Measurements from ENCODE around the gene RUFY2.

DNA sequence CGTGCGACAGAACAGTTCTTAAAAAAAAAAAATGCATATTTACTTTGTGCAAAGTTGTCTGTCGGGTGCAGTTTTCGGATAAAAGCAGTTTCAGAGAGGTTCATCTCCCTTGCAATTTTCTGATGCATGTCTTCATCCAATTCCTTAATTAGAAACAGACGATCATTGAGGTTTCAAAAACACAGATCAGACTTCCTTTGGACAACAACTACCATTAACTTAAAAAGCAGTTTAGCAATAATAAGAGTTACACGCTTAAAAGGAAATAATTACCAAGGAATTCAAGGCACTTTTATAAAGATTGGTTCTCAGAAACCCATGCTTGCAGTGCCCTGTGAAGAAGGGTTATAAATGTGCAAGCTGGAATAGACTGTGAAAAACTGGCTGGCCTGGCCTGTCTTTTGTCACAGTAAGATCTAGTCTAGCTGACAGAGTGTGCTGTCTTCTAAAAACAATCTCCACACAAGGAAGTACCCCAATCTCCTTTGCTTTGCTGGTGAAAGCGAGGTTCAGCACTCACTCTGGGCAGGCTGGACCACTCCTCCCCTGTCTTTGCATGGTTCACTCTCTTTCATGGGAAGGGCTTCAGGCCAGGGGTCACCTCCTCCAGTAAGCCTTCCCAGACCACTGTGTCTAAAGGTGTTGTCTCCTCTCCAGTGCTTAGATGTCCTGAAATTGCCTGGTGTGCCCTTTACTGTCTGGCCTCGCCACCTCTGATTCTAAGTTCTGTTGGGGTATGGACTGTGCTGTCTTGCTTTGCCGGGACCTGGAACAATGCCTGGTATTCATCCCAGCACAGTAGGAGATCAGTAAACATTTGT is 110.0 kb downstream of the RUFY2 start:
- TF ChIP-seq, protein P1, sequence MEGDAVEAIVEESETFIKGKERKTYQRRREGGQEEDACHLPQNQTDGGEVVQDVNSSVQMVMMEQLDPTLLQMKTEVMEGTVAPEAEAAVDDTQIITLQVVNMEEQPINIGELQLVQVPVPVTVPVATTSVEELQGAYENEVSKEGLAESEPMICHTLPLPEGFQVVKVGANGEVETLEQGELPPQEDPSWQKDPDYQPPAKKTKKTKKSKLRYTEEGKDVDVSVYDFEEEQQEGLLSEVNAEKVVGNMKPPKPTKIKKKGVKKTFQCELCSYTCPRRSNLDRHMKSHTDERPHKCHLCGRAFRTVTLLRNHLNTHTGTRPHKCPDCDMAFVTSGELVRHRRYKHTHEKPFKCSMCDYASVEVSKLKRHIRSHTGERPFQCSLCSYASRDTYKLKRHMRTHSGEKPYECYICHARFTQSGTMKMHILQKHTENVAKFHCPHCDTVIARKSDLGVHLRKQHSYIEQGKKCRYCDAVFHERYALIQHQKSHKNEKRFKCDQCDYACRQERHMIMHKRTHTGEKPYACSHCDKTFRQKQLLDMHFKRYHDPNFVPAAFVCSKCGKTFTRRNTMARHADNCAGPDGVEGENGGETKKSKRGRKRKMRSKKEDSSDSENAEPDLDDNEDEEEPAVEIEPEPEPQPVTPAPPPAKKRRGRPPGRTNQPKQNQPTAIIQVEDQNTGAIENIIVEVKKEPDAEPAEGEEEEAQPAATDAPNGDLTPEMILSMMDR (conservative IDR thresholded peaks at IDR 0.05; ENCODE audit: low read depth in 2 of 2) = no peak
- no peak for TF ChIP-seq NANOG (IDR thresholded peaks at IDR 0.05; ENCODE audit: borderline replicate concordance)
- TF ChIP-seq EZH2 (IDR thresholded peaks at IDR 0.05; ENCODE audit: low read depth, unreplicated experiment) = no peak
- TF ChIP-seq POLR2AphosphoS5 (IDR thresholded peaks at IDR 0.05; ENCODE audit: low read depth) = no peak
- TF ChIP-seq JUNB (IDR thresholded peaks at IDR 0.05; ENCODE audit: unreplicated experiment) = no peak
- TF ChIP-seq, protein P2, sequence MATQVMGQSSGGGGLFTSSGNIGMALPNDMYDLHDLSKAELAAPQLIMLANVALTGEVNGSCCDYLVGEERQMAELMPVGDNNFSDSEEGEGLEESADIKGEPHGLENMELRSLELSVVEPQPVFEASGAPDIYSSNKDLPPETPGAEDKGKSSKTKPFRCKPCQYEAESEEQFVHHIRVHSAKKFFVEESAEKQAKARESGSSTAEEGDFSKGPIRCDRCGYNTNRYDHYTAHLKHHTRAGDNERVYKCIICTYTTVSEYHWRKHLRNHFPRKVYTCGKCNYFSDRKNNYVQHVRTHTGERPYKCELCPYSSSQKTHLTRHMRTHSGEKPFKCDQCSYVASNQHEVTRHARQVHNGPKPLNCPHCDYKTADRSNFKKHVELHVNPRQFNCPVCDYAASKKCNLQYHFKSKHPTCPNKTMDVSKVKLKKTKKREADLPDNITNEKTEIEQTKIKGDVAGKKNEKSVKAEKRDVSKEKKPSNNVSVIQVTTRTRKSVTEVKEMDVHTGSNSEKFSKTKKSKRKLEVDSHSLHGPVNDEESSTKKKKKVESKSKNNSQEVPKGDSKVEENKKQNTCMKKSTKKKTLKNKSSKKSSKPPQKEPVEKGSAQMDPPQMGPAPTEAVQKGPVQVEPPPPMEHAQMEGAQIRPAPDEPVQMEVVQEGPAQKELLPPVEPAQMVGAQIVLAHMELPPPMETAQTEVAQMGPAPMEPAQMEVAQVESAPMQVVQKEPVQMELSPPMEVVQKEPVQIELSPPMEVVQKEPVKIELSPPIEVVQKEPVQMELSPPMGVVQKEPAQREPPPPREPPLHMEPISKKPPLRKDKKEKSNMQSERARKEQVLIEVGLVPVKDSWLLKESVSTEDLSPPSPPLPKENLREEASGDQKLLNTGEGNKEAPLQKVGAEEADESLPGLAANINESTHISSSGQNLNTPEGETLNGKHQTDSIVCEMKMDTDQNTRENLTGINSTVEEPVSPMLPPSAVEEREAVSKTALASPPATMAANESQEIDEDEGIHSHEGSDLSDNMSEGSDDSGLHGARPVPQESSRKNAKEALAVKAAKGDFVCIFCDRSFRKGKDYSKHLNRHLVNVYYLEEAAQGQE (IDR thresholded peaks at IDR 0.05; ENCODE audit: unreplicated experiment) = no peak
- no peak for TF ChIP-seq CREB1 (CRISPR knock-in tag; IDR thresholded peaks at IDR 0.05; ENCODE audit: low read depth)

Measured in GM23338 (cell line).